HG02973 (cell line): ENCODE results near the gene MAGEA2B.
"Not testable (repeated sequence)": the region's sequence is repeated elsewhere in the genome, so short reads cannot be mapped to it uniquely, and the experiment has no call there.

Source experiments
- ATAC-seq: cut with Tn5 transposase; IDR thresholded peaks from one replicate; pipeline ENCODE4 v1.9.1; 2021; ENCODE audit warnings: moderate library complexity; ENCODE audit not compliant: unreplicated experiment

Gene MAGEA2B

GRCh38 chrX:152754871-152755270 is 40.4 kb downstream of the MAGEA2B start:
- ATAC-seq = not testable (repeated sequence)

- not testable (repeated sequence) for ATAC-seq
Observed at GRCh38 chrX:152758918-152759317, 44.5 kb downstream of the MAGEA2B start, which contains the start of gene CSAG3. CSAG3 (plus strand) TSS chrX:152759218.

GRCh38 chrX:152759544-152759943 is 45.1 kb downstream of the MAGEA2B start:
- not testable (repeated sequence) for ATAC-seq

- not testable (repeated sequence) for ATAC-seq
Observed at GRCh38 chrX:152761582-152761981, 47.2 kb downstream of the MAGEA2B start.

GRCh38 chrX:152766562-152766961 is 52.1 kb downstream of the MAGEA2B start:
- not testable (repeated sequence) for ATAC-seq
